ENCODE measurements around the gene NRP1.
"Not testable (repeated sequence)": the region's sequence is repeated elsewhere in the genome, so short reads cannot be mapped to it uniquely, and the experiment has no call there.

Gene NRP1

DNA sequence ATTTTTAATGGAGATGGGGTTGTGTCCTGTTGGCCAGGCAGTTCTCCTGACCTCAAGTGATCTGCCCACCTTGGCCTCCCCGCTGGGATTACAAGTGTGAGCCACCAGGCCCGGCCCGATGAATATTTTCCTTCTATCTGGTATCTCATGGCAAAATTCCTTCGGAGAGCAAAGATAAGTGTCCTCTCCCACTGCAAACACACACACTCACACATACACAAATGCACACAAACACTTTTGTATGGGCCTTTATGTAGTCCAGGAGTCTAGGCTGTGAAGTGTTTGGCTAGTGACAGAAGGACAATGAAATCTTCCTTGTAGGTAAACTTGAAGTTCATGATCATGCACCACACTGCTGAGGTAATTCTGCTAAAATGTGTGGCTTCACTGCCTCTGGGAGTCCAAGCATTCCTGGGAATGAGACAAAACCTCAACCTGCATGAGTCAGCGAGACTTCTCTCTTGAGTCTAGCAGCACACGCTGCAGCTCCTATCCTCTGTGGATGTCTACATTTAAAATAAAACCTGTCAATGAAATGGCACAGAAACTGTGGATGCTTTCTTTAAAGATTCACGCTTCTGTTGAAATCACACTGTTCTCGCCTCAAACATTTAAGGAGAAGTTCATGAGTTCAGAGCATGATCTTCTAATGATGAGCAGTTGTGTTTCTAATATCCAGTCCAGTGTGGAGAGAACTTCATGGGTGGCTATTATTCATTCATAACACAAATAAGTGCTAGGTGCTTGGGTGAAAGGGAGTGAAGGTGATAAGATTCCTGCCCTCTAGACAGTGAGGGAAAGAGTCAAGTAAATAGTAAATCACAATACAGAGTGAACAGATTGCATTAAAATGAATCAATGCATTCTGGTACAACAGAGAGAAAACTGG, 96.5 kb downstream of the NRP1 start:
- DNase-seq (ENCODE audit: low spot score), result no peak

GRCh38 chr10:33236916-33237315, 97.6 kb downstream of the NRP1 start:
- DNase-seq (ENCODE audit: low spot score), result no peak

DNA sequence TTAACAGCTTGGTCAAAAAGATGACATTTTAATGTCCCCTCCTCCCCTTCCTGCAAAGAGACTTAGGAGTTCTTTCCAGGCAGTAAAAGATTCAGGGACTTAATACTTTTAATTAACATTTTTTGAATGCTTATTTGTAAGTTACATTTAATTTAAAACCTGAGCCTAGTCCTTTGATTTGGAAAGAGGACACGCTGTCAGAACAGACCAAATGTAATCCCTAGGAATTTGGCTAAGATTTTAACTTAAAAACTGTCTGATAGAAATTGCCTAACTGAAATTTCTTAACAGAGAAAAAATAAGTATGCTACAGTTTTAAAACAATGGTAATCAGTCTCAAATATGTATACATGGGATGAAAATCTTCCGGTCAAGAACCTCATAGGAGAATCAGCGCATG, 98.5 kb downstream of the NRP1 start:
- no peak for DNase-seq (ENCODE audit: low spot score)

DNA sequence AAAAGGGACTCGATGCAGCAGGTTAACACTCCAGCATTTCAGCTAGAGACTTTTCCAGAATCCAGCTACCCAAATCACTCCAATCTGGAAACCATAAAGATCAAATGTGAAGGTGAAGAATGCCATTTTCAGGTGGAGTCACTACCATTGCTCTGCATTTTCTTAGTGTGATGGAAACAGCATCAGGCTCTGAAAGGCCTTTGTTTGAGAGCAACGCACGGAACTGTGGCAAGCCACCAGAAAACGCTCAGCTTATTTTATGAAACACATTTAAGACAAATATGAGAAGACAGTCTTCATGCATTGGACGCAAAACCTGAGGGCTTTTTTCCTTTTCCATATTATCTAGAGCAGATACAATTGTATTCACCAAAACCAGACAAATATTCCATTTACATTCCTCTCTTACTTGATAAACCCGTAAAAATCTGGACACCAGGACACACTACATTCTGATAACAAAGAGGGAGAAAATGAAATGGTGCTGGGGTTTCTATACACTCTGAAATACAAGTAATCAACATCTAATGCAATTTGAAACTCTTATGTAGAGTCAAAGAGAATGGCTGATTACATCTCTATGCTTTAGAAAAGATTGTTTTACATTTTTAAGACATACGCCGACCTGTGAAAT, 99.1 kb downstream of the NRP1 start:
- no peak for DNase-seq (ENCODE audit: low spot score)

DNA sequence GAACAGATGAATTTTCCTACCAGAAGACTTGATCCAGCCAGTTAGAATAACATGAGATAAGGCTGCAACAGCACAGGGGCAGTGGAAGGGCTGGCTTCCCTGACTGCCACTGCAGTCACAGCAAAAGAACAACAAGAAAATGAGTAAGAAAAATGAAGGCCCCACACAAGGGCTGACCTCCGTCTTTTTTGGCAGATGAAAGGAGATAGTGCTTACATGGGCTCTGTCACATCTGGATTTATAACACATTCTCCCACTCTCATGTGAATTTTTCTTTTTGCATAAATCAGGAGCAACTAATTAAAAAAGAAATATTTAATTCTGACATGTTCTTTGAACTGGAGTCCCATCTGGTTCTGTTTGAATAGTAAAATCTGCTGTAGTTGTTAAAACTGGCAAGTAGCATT, 99.6 kb downstream of the NRP1 start:
- DNase-seq (ENCODE audit: low spot score), result no peak

- DNase-seq (ENCODE audit: low spot score), result no peak
Measured at GRCh38 chr10:33233635-33234034, 100.8 kb downstream of the NRP1 start.

GRCh38 chr10:33233221-33233620, 101.2 kb downstream of the NRP1 start:
- DNase-seq (ENCODE audit: low spot score), result no peak

GRCh38 chr10:33231621-33232350, 102.7 kb downstream of the NRP1 start:
- DNase-seq (ENCODE audit: low spot score), result no peak

- no peak for DNase-seq (ENCODE audit: low spot score)
Measured at GRCh38 chr10:33229949-33230267, 104.6 kb downstream of the NRP1 start.

DNA sequence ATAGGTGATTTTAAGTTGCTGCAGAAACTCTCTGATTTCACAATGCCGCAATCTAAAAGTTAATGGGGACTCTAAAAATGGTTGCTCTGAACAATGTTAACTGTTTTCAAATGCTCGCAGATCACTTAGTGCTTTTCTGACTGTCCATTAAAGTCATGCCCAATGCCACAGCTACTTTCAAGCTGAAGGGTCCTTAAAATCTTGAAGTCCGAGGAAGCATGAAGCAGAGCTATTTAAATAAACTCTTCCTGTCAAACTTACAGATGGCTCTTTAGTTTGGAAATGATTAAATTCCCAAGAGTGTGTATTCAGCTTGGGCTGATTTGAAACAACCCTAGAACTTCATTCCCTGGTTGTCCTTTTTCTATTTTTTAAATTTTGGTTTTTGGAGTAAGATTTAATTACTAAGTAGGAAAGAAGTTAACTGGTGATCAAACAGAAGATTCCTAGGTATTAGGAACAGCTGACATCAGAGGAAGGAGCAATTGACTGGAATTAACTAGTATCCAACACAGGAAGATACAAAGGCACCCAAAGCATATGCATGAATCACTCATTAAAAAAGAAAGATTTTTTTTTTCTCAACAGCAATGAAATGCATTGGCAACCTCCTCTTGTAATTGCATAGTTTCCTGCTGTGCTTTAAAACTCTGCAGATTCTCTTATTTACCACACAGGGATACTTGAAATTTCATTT, 105.1 kb downstream of the NRP1 start:
- no peak for DNase-seq (ENCODE audit: low spot score)

- DNase-seq (ENCODE audit: low spot score), result no peak
Measured at GRCh38 chr10:33228426-33228825, 106.0 kb downstream of the NRP1 start.

DNA sequence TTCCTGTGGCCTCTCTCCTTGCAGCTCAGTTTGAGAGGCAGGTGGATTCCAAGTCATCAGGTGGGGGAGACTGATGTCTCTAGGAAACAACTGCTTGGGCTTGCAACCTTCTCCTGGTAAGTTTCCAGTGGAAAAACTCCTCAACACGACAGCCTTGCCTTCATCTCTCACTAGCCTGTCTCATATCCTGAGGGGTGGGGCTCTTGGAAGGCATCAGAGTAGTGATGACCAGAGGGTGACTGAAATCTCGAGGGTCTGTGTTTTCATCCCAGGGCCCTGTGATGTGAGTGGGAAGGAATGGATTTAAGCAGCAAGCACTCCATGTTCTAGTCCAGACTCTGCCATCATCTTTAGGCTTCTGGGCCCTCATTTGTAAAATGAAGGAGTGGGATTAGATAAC, 107.0 kb downstream of the NRP1 start:
- no peak for DNase-seq (ENCODE audit: low spot score)

DNA sequence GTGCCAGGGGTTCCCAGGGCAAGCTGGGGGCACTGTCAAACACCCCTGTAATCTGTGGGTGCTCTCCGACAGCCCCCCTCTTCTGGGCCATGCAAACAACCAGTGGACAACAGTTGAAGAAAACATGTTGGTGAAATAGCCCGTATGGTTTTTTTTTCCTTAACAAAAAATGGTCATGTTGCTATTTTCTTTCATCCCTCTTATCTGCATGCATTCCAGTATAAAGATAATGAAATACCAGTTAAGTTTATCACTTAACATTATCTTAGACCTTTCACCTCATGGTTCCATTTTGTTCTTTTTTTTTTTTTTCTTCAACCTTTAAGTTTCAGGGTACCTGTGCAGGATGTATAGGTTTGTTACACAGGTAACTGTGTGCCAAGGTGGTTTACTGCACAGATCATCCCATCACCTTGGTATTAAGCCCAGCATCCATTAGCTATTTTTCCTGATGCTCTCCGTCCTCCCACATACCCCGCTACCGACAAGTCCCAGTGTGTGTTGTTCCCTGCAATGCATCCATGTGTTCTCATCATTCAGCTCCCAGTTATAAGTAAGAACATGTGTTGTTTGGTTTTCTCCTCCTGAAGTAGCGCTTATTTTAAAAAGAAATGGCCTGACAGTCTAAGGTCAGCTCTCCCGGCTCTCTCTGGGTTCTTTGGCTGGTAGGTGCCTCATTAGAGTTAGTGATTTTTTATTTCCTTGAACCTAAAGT, 110.1 kb downstream of the NRP1 start:
- no peak for DNase-seq (ENCODE audit: low spot score)

DNA sequence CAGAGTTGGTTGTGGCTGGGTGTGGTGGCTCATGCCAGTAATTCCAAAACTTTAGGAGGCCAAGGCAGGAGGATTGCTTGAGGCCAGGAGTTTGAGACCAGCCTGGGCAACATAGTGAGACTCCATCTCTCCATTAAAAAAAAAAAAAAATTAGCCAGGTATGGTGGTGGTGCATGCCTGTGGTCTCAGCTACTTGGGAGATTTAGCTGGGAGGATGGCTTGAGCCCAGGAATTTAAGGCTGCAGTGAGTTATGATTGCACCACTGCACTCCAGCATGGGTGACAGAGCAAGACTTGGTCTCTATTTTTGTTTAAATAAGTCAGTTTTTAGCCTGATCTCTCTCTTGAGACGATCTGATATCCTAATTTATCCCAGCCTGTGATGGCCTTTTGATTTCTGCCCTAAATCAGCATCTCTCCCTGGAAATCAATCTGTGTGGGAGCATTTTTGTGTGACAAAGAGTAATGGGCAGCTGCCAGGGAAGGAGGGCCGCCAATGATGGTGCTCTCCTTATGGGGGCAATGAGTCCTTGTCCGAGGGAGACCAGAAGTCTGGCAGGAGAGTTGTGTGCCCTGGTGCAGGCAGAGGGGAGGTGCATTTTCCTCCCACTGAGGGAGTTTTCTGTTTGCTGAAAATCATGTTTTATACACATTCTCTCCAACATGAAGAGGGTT, 111.0 kb downstream of the NRP1 start:
- DNase-seq (ENCODE audit: low spot score), result no peak

- DNase-seq (ENCODE audit: low spot score), result not testable (repeated sequence)
Measured at GRCh38 chr10:33222304-33222703, 112.2 kb downstream of the NRP1 start.

DNA sequence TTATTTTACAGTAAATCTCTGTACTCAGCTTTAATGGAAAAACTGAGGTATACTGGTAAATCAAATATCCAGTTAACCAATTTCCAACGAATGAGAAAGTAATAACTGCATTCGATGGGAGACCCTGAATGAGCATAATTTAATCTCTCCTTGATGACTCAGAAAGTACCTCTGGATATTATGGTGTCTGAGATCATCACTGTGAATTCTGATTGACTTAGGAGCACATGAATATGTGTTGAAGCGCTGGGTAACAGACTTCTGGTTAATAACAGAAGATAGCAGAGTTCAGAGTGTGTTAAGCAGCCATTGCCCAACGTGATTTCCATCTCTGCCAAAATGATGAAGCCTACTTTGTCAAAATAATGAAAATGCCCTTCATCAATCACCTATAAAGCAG, 116.6 kb downstream of the NRP1 start:
- no peak for DNase-seq (ENCODE audit: low spot score)

DNA sequence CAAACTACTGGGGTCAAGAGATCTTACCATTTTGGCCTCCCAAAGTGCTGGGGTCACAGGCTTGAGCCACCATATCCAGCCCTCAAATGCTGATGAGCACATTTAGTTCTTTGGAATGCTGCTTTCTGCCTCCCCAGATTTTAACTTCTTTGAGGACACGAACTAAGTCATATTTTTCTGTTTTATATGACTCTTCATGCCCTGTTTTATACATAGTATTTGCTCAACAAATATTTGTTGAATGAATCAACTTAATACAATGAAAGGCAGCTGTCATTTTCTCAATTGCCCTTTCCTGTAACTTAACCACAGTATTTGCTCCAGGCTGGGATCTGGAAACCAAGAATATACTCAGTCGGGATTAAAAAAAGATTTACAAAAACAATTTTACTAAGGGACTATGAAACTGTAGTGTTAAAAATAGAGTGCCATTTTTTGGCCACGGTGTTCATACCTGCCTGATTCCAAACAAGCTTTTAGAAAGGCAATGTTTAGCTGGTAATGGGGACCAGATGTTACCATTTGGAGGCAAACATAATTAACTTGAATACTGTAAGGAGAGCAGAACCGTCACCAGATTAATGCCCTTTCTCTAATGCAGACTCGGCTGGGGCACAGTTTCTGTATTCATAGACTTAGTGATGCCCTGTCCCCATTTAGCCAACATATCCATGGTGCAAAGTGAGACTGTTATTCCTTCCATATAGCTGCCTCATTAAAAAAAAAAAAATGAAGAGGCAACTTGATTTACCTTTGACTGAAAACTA, 117.6 kb downstream of the NRP1 start:
- DNase-seq (ENCODE audit: low spot score), result no peak

GRCh38 chr10:33215635-33216034, 118.8 kb downstream of the NRP1 start:
- no peak for DNase-seq (ENCODE audit: low spot score)

DNA sequence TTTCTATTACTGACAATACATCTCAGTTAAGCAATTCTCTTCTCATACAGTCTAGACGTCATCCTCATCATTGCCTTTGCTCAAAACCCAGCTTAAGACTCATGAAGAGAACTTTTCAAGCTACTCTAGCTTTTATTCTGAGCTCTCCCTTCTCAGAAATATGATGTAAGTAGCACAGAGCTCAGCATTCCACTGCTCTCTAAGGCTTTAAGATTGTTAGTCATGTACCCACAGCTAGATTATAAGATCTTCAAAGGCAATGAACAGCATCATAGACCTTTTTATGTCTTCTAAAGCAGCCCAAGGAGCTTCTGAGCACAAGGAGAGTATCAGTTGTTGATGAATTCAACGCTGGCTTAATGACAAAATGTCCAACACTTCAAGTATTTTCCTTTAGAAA, 119.3 kb downstream of the NRP1 start:
- no peak for DNase-seq (ENCODE audit: low spot score)

- no peak for DNase-seq (ENCODE audit: low spot score)
Measured at GRCh38 chr10:33214174-33214573, 120.3 kb downstream of the NRP1 start.

All from hematopoietic multipotent progenitor cell treated with erythropoietin and hydrocortisone succinate and interleukin-3 and kit ligand, for 17 days (in vitro differentiated cells).